Subcutaneous abdominal adipose tissue (tissue), 5 donors: ENCODE results near the gene ACOT11.

Experiments
- H3K27ac ChIP-seq: one replicate; pipeline ENCODE4 v1.7.0; 2013; ENCODE audit warnings: low read depth, mild to moderate bottlenecking, inconsistent platforms, low read length, moderate library complexity
- H3K27me3 ChIP-seq, 5 donors: one replicate each; pipeline ENCODE4 v1.7.0; 2013; ENCODE audit warnings: low read length in 5 of 5, inconsistent platforms in 1 of 5; ENCODE audit not compliant: control insufficient read depth in 5 of 5, insufficient read depth in 4 of 5
- H3K36me3 ChIP-seq, 5 donors: one replicate each; pipeline ENCODE4 v1.7.0; 2013; ENCODE audit warnings: low read length in 5 of 5; ENCODE audit not compliant: control insufficient read depth in 5 of 5, insufficient read depth in 5 of 5
- H3K4me1 ChIP-seq, 5 donors: one replicate each; pipeline ENCODE4 v1.7.0; 2013; ENCODE audit warnings: low read length in 5 of 5, mild to moderate bottlenecking in 3 of 5, moderate library complexity in 1 of 5; ENCODE audit not compliant: control insufficient read depth in 5 of 5, insufficient read depth in 5 of 5
- H3K4me3 ChIP-seq, 5 donors: one replicate each; pipeline ENCODE4 v1.7.0; 2013; ENCODE audit warnings: low read length in 5 of 5, low read depth in 1 of 5
- H3K9ac ChIP-seq, 5 donors: one replicate each; pipeline ENCODE4 v1.7.0; 2013; ENCODE audit warnings: low read length in 5 of 5, mild to moderate bottlenecking in 4 of 5, moderate library complexity in 3 of 5
- H3K9me3 ChIP-seq, 5 donors: one replicate each; pipeline ENCODE4 v1.7.0; 2013; ENCODE audit warnings: low read length in 5 of 5; ENCODE audit not compliant: control insufficient read depth in 5 of 5
- donor health status: healthy.
- donor health status: healthy.
- donor health status: healthy.
- donor health status: healthy.
- donor health status: healthy.

Gene ACOT11

GRCh38 chr1:54546651-54547401 is 1.2 kb upstream of the ACOT11 start:
- H3K36me3 ChIP-seq: no peaks in the 10 kb centered on the region
- H3K9ac ChIP-seq: peak overlapping the region in 1 of 5 donors; percentile 21
- no peak overlapping the region for H3K4me3 ChIP-seq
- H3K4me1 ChIP-seq: peaks cover 0 to 33% (median 24%) of the 10 kb centered on the region in 5 donors
- no peak overlapping the region for H3K27ac ChIP-seq
- peaks cover 0 to 5% (median 0%) of the 10 kb centered on the region in 5 donors for H3K27me3 ChIP-seq
- no peaks in the 10 kb centered on the region for H3K9me3 ChIP-seq

- Histone ChIP-seq H3K9ac (no peak overlapping the region), H3K36me3 (no peaks in the 10 kb centered on the region), H3K9me3 (no peaks in the 10 kb centered on the region), H3K27me3 (no peaks in the 10 kb centered on the region), H3K4me1 (peaks cover 0 to 17% (median 14%) of the 10 kb centered on the region in 5 donors), H3K4me3 (peak overlapping the region in 3 of 5 donors; percentile 11 to 45 (median 13)), H3K27ac (no peak overlapping the region)
These were observed 489 bp downstream of the ACOT11 start for GRCh38 chr1:54548389-54549044.

GRCh38 chr1:54549181-54549924 is 1.3 kb downstream of the ACOT11 start:
- H3K27ac ChIP-seq: no peak overlapping the region
- peaks cover 0 to 16% (median 14%) of the 10 kb centered on the region in 5 donors for H3K4me1 ChIP-seq
- H3K9ac ChIP-seq: no peak overlapping the region
- no peaks in the 10 kb centered on the region for H3K27me3 ChIP-seq
- no peaks in the 10 kb centered on the region for H3K36me3 ChIP-seq
- H3K4me3 ChIP-seq: no peak overlapping the region
- H3K9me3 ChIP-seq: no peaks in the 10 kb centered on the region

GRCh38 chr1:54551891-54552290 is 3.9 kb downstream of the ACOT11 start:
- peaks cover 0 to 16% (median 14%) of the 10 kb centered on the region in 5 donors for H3K4me1 ChIP-seq
- H3K27me3 ChIP-seq: no peaks in the 10 kb centered on the region
- no peak overlapping the region for H3K4me3 ChIP-seq
- peaks cover 0 to 5% (median 3%) of the 10 kb centered on the region in 5 donors for H3K9me3 ChIP-seq
- no peaks in the 10 kb centered on the region for H3K36me3 ChIP-seq
- no peak overlapping the region for H3K27ac ChIP-seq
- no peak overlapping the region for H3K9ac ChIP-seq

GRCh38 chr1:54553602-54554313 is 5.7 kb downstream of the ACOT11 start:
- Histone ChIP-seq H3K27ac (no peak overlapping the region), H3K9ac (no peak overlapping the region), H3K27me3 (no peaks in the 10 kb centered on the region), H3K36me3 (no peaks in the 10 kb centered on the region), H3K4me3 (no peak overlapping the region), H3K9me3 (peaks cover 0 to 5% (median 3%) of the 10 kb centered on the region in 5 donors), H3K4me1 (peaks cover 0 to 5% (median 0%) of the 10 kb centered on the region in 5 donors)

- H3K9me3 ChIP-seq: peaks cover 0 to 5% (median 3%) of the 10 kb centered on the region in 5 donors
- H3K4me1 ChIP-seq: peaks cover 0 to 14% (median 8%) of the 10 kb centered on the region in 5 donors
- no peaks in the 10 kb centered on the region for H3K36me3 ChIP-seq
These were observed 8.1 kb downstream of the ACOT11 start for GRCh38 chr1:54556110-54556509.

GRCh38 chr1:54557671-54558355 is 9.8 kb downstream of the ACOT11 start:
- Histone ChIP-seq H3K9ac (no peak overlapping the region), H3K27me3 (no peaks in the 10 kb centered on the region), H3K9me3 (peaks cover 0 to 5% (median 3%) of the 10 kb centered on the region in 5 donors), H3K36me3 (no peaks in the 10 kb centered on the region), H3K27ac (no peak overlapping the region), H3K4me1 (peaks cover 0 to 14% (median 8%) of the 10 kb centered on the region in 5 donors), H3K4me3 (no peak overlapping the region)

More at GRCh38 chr1:54556110-54556509, 8.1 kb downstream of the ACOT11 start:
- Histone ChIP-seq H3K27ac (no peak overlapping the region), H3K9ac (no peak overlapping the region), H3K27me3 (no peaks in the 10 kb centered on the region), H3K4me3 (no peak overlapping the region)

GRCh38 chr1:54558434-54559030 is 10.5 kb downstream of the ACOT11 start:
- H3K4me3 ChIP-seq: no peak overlapping the region

GRCh38 chr1:54559111-54559548 is 11.1 kb downstream of the ACOT11 start:
- Histone ChIP-seq H3K9ac (no peak overlapping the region), H3K4me3 (no peak overlapping the region), H3K27me3 (no peaks in the 10 kb centered on the region), H3K4me1 (peaks cover 0 to 14% (median 8%) of the 10 kb centered on the region in 5 donors), H3K27ac (no peak overlapping the region), H3K9me3 (peaks cover 0 to 5% (median 3%) of the 10 kb centered on the region in 5 donors), H3K36me3 (no peaks in the 10 kb centered on the region)

More at GRCh38 chr1:54558434-54559030, 10.5 kb downstream of the ACOT11 start:
- peaks cover 0 to 5% (median 3%) of the 10 kb centered on the region in 5 donors for H3K9me3 ChIP-seq
- no peak overlapping the region for H3K9ac ChIP-seq
- H3K27ac ChIP-seq: no peak overlapping the region
- H3K4me1 ChIP-seq: peaks cover 0 to 14% (median 8%) of the 10 kb centered on the region in 5 donors
- no peaks in the 10 kb centered on the region for H3K27me3 ChIP-seq
- H3K36me3 ChIP-seq: no peaks in the 10 kb centered on the region
